Activated CD4-positive, CD25-positive, alpha-beta regulatory T cell treated with anti-CD3 and anti-CD28 coated beads, Interleukin-2, amount 50 U/mL, for 72 hours (primary cell): ENCODE data around the gene CTNNBL1.

Experiments
- DNase-seq: peaks from one replicate; pipeline ENCODE4 v3.0.0; 2021

The CTNNBL1 gene

DNA sequence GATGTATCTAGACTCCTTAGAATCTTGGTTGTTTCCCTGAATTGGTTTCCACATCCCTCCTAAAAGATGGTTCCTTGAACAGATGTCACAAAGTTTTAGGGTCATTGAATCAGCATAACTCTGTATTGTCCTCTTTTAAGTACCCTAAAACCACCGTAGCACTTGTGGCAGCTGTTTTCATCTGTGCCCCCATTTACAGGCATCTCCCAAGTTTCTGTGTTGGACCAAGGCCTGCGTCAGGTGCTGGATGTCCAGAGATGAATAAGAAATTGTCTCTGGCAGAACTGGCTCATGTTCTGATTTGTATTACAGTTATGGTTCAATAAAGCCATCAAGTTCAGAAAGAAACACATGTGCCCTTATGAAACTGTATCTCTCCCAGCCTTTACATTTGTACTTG is 48.3 kb downstream of the CTNNBL1 start:
- no peak for DNase-seq

GRCh38 chr20:37744347-37744746 is 50.5 kb downstream of the CTNNBL1 start:
- no peak for DNase-seq

DNA sequence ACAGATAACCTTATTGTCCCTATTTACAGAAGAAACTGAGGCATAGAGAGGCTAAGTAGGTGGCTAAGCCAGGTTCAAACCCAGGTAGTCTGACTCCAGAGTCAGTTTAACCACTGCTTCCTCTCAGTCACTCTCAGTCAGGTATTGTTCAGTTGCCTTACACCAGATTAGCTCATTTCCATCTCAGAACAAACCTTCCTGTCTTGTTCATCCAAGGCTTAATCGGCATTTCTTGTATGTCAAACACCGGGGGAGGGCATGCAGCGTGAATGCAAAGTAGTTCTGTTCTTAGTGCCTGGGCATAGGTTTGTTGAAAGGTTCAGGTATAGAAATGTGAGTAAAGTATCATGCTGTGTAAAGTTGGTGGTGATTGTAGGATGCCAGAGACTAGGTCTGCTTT is 51.7 kb downstream of the CTNNBL1 start:
- DNase-seq = no peak

DNA sequence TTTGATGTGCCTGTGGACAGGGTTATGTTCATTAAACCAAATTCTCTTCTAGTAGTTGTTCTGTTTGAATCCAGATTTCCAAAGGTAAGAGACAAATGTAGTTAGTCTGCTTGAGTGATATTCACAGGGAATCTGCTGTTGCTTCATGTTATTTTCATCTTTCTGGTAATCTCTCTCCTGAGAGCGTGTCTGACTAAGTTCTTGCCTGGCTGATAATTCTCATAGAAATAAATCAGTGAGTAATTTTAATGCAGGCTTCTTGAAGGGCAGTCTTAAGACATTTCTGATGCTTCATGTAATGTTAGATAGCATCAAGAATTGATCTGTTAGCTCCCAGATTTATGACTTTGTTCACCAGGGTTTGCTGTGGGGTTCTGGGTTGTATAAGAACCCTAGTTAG is 54.2 kb downstream of the CTNNBL1 start:
- no peak for DNase-seq

- DNase-seq = no peak
Observed at GRCh38 chr20:37749218-37749617, 55.4 kb downstream of the CTNNBL1 start.

- no peak for DNase-seq
Observed at GRCh38 chr20:37749620-37750403, 56.0 kb downstream of the CTNNBL1 start.

DNA sequence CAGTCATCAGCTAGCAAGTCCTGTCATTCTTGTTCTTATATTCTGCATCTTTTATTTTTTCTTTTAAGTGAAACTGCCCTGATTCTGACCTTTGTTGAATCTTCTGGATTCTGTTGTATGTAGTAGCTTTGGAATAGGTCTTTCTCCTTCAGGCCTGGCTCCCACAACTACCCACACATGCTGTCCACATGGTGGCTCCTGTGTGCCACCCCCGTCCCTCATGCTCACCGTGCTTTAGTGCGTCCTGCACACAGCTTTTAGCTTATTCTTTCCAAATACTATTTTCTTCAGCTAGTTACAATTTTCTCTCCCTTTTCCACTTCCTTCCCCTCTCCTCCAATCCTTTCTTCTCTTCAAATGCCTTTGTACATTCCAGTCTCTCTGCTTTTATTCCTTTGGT is 61.8 kb downstream of the CTNNBL1 start:
- no peak for DNase-seq

DNA sequence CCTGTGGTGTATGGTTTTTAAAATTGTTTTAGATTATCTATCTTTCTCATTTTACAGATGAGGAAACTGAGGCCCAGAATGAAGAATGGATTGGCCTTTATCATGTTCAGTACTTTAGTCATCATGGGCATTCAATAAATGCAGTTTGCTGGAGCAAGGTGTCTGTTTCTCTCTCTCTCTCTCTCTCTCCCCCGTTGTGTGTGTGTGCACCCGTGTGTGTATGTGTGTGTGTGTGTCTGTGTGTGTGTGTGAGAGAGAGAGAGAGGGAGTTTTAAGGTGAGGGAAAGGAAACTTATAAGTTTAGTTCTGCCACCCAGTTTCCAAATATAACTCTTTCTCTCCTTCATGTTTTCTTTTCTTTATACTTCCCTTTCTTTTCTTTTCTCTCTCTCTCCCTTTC is 62.4 kb downstream of the CTNNBL1 start:
- DNase-seq = no peak

GRCh38 chr20:37757550-37757949 is 63.7 kb downstream of the CTNNBL1 start:
- DNase-seq = no peak

- no peak for DNase-seq
Observed at GRCh38 chr20:37758332-37758731, 64.5 kb downstream of the CTNNBL1 start.

DNA sequence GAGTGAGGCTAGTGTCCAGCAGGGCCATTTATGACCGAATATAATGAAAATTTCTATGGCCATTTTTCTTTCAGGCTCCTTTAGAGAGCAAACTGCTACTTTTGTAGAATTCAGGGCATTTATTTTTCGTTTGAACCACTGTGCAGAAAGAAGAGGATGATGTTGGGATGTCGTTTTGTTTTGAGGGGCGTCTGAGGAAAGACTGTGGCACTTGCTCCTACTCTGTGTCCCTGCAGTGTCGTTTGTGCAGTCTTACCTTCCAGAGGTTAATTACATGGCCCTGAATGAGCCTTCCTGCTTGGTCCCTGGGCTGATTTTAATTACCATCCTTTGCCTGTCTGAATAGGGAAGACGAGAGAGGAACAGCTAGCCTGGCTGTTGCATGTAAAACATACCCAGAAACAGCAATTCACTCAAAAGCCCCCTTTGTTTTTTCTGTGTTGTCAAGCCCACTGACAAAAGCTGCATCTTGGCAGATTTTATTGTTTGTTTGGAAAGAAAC is 65.3 kb downstream of the CTNNBL1 start:
- no peak for DNase-seq

GRCh38 chr20:37759761-37760209 is 66.0 kb downstream of the CTNNBL1 start:
- DNase-seq = no peak

DNA sequence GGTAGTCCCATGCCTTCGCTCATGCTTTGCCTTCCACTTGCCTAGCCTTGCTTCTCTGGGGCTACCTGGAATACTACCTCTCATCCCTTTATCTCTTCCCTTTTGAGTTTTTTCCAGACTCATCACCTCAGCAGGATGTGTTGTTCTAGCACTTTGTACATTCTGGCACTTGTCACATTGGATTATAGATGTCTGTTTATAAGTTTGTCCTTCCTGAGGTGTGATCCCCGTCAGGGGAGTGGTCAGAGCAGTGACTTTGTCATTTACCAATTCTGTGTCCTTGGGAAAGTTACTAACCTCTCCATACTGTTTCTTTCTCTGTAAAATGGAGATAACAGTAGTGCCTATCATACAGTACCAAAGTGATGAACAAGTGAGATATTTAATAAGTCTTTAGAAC is 66.5 kb downstream of the CTNNBL1 start:
- no peak for DNase-seq

DNA sequence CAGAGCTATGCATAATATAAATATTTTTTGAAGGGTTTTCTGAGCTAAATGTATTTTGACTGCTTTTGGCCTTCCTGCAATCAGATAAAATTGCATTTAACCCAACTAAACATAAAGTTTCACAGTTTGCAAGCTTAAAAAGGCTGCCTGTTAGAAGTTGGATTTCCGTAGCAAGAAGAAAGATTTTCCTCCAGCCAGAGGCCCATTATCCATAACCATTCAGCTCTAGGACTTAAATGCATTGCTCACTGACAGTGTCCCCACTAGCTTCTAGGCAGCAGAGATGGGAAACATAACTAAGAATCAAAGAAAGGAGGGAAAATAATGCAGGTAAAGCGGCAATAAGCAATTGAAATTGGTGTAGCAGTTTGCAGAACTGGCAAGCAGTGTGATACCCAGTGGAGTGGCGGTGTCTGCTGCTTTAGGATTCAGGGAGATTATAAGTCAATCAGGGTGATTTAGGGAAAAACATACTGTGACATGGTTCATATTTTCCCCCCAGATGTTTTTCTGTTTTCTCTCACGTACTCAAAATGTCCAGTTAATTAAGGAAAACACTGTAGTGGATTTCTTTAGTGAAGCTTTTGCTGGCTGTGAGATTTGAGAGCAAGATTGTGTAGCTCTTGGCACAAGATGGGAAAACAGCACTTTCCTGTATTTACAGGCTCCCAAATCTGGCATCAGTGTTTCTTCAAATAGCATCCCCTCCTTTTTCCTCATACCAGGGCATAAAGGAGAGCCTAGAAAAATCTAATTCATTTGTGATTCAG is 69.1 kb downstream of the CTNNBL1 start:
- no peak for DNase-seq

- DNase-seq = no peak
Observed at GRCh38 chr20:37764333-37764935, 70.6 kb downstream of the CTNNBL1 start.

- DNase-seq = no peak
Observed at GRCh38 chr20:37770908-37771307, 77.1 kb downstream of the CTNNBL1 start.

DNA sequence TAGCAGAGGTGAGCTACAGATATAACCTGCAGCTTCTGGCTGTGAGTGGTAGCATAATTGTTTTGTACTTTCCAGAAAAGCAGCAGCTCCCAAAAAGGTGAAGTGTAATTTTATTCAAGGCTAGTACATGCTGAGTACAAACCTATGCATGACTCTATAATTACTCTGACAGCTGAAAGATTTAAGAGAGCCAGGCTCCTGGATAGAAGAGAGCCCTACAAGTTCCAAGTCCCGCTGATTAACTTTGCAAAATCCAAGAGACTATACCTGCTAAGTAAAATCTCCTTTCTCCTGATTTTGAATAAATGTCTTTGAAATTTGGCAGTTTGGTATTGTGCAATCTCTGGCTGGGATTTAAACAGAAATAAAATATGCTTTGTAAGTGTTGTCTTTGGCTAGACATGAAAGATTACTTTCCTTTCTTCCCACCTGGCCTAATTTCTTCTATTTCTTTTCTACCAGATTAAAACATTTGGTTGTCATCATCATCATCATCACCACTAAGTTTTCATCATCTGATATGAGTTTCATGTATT is 79.5 kb downstream of the CTNNBL1 start:
- no peak for DNase-seq

- no peak for DNase-seq
Observed at GRCh38 chr20:37774156-37774555, 80.3 kb downstream of the CTNNBL1 start.

- no peak for DNase-seq
Observed at GRCh38 chr20:37775200-37775599, 81.4 kb downstream of the CTNNBL1 start.

DNA sequence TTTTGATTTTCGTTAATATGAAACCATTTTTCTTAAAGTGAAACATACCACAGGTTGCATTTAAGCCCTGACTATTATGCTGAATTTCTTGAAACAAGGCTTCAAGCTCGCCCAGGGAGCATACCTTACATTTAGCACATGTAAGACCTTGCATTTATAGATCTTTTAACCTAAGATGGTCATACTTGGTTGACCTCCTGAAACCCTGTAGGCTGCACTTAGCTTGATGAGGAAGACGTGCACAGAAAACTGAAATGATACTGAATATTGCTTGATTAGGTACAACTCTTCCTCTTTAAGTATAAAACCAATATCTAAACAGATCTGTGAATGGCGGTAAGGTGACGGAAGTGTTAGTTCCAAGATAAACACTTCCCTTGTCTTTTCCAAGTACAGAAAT is 82.2 kb downstream of the CTNNBL1 start:
- DNase-seq = no peak

GRCh38 chr20:37776526-37776925 is 82.7 kb downstream of the CTNNBL1 start:
- no peak for DNase-seq

- DNase-seq = no peak
Observed at GRCh38 chr20:37777012-37777950, 83.5 kb downstream of the CTNNBL1 start.
